Measurements from ENCODE around the gene ASB11.

Gene ASB11

GRCh38 chrX:15315509-15315908, at the start of gene ASB11:
TSS of gene ASB11 (minus strand) at chrX:15315640. CDS start at chrX:15315605, 35 bp downstream.
- FAIRE-seq (no peak), DNase-seq (ENCODE audit: insufficient read length, low spot score) (no peak)
- TF ChIP-seq POLR2A (IDR thresholded peaks at IDR 0.05; ENCODE audit: low read depth, low read length): no peak

GRCh38 chrX:15359701-15360100, 44.3 kb upstream of the ASB11 start:
- FAIRE-seq (no peak), DNase-seq (ENCODE audit: insufficient read length, low spot score) (no peak)
- TF ChIP-seq POLR2A (IDR thresholded peaks at IDR 0.05; ENCODE audit: low read depth, low read length): no peak

GRCh38 chrX:15358533-15358932, 43.1 kb upstream of the ASB11 start:
- TF ChIP-seq POLR2A (IDR thresholded peaks at IDR 0.05; ENCODE audit: low read depth, low read length): no peak
- DNase-seq (ENCODE audit: insufficient read length, low spot score): no peak
- no peak for FAIRE-seq

- TF ChIP-seq POLR2A (IDR thresholded peaks at IDR 0.05; ENCODE audit: low read depth, low read length): no peak
These were observed 41.0 kb upstream of the ASB11 start for GRCh38 chrX:15356444-15356843.

GRCh38 chrX:15350329-15350996, 35.0 kb upstream of the ASB11 start:
- DNase-seq (ENCODE audit: insufficient read length, low spot score): no peak
- FAIRE-seq: no peak
- TF ChIP-seq POLR2A (IDR thresholded peaks at IDR 0.05; ENCODE audit: low read depth, low read length): no peak

More at GRCh38 chrX:15356444-15356843, 41.0 kb upstream of the ASB11 start:
- DNase-seq (ENCODE audit: insufficient read length, low spot score): no peak
- FAIRE-seq: no peak

GRCh38 chrX:15349046-15349445, 33.6 kb upstream of the ASB11 start:
- no peak for FAIRE-seq
- no peak for TF ChIP-seq POLR2A (IDR thresholded peaks at IDR 0.05; ENCODE audit: low read depth, low read length)
- DNase-seq (ENCODE audit: insufficient read length, low spot score): no peak

GRCh38 chrX:15345976-15346375, 30.5 kb upstream of the ASB11 start:
- no peak for FAIRE-seq

GRCh38 chrX:15344106-15344505, 28.7 kb upstream of the ASB11 start:
- no peak for FAIRE-seq
- TF ChIP-seq POLR2A (IDR thresholded peaks at IDR 0.05; ENCODE audit: low read depth, low read length): no peak
- DNase-seq (ENCODE audit: insufficient read length, low spot score): no peak

More at GRCh38 chrX:15345976-15346375, 30.5 kb upstream of the ASB11 start:
- no peak for DNase-seq (ENCODE audit: insufficient read length, low spot score)
- TF ChIP-seq POLR2A (IDR thresholded peaks at IDR 0.05; ENCODE audit: low read depth, low read length): no peak

- TF ChIP-seq POLR2A (IDR thresholded peaks at IDR 0.05; ENCODE audit: low read depth, low read length): no peak
- DNase-seq (ENCODE audit: insufficient read length, low spot score): no peak
- no peak for FAIRE-seq
These were observed 27.6 kb upstream of the ASB11 start for GRCh38 chrX:15343075-15343476.

GRCh38 chrX:15340867-15341266, 25.4 kb upstream of the ASB11 start:
- DNase-seq (ENCODE audit: insufficient read length, low spot score) (no peak), FAIRE-seq (no peak)
- TF ChIP-seq POLR2A (IDR thresholded peaks at IDR 0.05; ENCODE audit: low read depth, low read length): no peak

- DNase-seq (ENCODE audit: insufficient read length, low spot score) (no peak), FAIRE-seq (no peak)
- TF ChIP-seq POLR2A (IDR thresholded peaks at IDR 0.05; ENCODE audit: low read depth, low read length): no peak
These were observed 20.6 kb upstream of the ASB11 start for GRCh38 chrX:15336023-15336413.

- DNase-seq (ENCODE audit: insufficient read length, low spot score) (peak; percentile 45), FAIRE-seq (no peak)
- peak; percentile 78 for TF ChIP-seq POLR2A (IDR thresholded peaks at IDR 0.05; ENCODE audit: low read depth, low read length)
These were observed 19.9 kb upstream of the ASB11 start, which contains the start of gene PIGA for GRCh38 chrX:15335135-15336022. TSS of gene PIGA (minus strand) at chrX:15335523. CDS start at chrX:15331930, 3,593 bp downstream.

- FAIRE-seq: no peak
- no peak for TF ChIP-seq POLR2A (IDR thresholded peaks at IDR 0.05; ENCODE audit: low read depth, low read length)
- no peak for DNase-seq (ENCODE audit: insufficient read length, low spot score)
These were observed 19.1 kb upstream of the ASB11 start for GRCh38 chrX:15334561-15334960.

- FAIRE-seq (no peak), DNase-seq (ENCODE audit: insufficient read length, low spot score) (no peak)
- no peak for TF ChIP-seq POLR2A (IDR thresholded peaks at IDR 0.05; ENCODE audit: low read depth, low read length)
These were observed 13.4 kb upstream of the ASB11 start for GRCh38 chrX:15328821-15329220.

Data from H54 (cell line).